GM18907 (cell line): Measurements from ENCODE around the gene BATF.

Experiments
- ATAC-seq: cut with Tn5 transposase; IDR thresholded peaks from one replicate; pipeline ENCODE4 v1.9.1; 2021; ENCODE audit warnings: mild to moderate bottlenecking, moderate library complexity; ENCODE audit not compliant: unreplicated experiment

The BATF gene

DNA sequence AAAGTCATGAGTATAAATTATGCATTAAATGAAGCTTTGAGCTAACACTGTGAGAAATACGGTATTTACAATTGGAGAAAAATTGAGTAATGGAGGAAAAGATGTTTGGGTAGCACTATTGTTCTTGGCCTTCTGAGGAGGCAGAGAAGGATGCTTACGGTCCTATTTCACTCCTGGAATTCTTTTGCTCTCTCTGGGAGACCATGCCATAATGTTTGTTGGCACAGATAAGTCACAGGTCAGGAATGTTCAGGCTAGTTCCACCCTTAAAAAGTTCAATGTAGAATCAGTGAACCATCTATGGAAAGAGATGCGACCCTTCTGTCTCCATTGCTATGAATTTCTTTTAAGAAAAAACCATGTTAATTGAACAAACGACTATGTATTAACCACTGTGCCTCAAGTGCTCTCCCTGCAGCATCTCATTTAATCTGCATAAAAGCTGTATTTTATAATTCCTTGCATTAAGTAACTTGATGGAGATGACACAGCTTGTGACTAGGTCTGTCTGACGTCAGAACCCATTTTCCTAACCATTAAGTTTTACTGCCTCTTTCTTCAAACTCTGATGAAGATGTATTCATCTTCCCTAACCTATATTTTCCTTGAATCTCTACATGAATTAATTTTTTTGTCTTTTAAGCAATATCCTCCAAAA, 9.5 kb downstream of the BATF start:
- ATAC-seq = no peak

DNA sequence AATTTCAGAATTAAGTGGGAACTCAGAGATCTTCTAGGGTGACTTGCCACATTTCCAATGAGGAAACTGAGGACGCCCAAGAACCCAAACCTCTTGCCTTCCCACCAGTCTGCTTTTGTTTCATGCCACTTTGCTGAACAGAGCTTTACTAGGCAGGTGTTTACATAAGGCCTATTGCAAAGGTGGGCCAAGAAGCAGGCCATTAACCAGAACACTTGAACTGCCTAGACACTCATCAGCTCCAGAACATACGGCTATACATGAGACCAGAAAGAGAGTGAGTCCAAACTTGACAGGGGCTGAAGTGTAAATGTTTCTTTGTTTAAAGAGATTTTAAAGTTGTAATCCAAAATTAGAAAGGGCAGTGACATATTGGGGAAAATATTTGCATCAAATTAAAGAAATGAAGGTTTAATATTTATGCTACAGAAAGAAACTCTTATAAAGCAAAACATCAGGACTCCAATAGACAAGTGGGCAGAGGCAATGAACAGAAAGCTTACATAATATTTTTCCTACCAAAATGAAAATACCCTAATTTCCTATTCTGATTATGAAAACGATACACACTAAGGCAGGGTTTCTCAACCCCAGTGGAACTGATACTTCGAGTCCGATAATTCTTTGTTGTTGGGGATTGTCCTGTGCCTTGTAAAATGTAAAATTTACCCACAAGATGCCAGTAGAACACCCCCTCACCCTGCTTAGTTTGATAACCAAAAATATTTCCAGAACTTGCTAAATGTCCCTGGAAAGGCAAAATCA, 11.7 kb downstream of the BATF start:
- no peak for ATAC-seq

DNA sequence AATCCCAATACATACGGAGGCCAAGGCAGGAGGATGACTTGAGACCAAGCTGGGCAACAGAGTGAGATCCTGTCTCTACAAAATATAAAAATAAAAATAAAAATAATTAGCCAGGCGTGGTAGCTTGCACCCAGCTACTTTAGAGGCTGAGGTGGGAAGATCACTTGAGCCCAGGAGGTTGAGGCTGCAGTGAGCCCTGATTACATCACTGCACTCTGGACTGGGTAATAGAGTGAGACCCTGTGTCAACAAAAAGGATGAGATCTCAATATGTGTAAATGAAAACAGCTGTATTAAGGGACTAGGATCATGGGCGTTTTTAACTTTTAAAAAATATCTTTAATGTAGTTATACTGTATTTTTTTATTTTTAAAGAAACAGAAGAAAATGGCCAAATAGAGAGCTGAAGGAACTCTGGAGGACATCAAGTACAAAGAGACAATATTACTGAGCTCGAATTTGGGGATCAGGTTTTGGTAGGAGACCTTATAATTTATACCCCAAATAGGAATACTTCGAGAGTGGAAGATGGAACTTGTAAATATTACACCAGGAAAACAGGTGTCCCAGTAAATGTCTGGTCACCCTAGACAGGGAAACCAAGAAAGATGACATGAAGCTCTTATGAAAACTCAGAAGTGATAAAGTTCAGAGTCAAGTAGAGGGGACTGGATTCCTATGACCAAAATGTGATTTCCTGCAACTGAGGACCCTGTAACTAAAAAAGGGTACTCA, 13.1 kb downstream of the BATF start:
- ATAC-seq = no peak

DNA sequence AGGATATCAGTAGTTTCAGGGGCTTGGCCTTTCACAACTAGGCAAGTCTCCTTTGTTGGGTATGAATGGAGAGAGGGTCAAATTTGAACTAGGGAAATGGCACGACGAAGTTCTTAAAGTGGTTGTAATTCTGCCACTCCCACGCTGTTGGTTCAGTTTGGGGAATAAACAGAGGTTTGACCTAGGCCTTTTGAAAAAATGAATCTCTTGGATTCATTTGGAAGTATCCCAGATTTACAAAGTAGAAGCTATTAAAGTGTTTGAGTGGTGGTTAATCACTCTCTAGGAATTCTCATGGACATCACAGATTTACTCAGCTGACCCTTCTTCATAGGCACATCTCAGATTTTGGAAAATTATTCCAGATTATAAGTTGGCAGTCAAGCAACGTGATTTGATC, 14.8 kb downstream of the BATF start:
- ATAC-seq = no peak

- no peak for ATAC-seq
These were observed 16.9 kb downstream of the BATF start for GRCh38 chr14:75539162-75539560.

GRCh38 chr14:75539561-75540478, 17.6 kb downstream of the BATF start:
- ATAC-seq = peak; percentile 52

- no peak for ATAC-seq
These were observed 18.2 kb downstream of the BATF start for GRCh38 chr14:75540479-75540851.

DNA sequence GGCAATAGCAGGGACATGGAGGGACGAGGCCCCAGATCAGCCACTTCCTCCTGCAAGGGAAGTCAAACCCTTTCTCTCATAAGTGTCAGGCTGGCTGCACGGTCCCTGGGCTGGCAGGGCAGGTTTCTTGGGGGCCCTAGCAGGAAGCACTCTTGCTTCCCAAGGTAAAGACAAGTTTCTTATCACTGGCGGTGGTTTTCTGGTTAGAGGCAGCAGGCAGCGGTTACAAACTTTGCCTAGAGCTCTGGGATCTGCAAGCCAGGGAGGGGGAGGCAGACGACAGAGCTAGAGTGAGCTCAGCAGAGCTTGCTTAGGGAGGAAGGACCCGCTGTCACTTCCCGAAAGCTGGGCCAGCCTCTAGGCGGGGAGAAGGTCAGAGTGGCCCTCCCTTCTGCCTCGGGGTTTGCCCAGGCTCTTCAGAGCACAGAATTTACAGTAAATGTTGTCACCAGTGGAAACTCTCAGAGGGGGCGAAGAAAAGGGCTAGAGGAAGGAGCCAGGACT, 20.4 kb downstream of the BATF start:
- peak; percentile 61 for ATAC-seq

DNA sequence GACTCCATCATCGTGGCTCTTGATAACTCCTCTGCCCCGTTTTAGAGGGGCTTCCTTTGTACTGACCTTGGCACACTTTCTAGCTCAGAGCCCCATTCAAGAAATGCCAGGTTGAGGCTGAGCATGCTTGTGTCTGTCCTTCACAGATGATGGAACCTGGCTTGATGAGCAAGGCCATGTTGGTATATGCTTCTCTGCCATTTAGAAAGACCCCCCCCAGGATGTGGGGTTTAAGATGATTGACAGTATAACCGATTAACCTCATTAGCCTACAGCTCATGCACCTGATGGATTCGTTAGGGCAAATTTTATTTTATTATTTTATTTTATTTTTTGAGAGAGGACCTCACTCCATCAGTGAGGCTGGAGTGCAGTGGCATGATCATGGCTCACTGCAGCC, 21.0 kb downstream of the BATF start:
- ATAC-seq = peak; percentile 17

DNA sequence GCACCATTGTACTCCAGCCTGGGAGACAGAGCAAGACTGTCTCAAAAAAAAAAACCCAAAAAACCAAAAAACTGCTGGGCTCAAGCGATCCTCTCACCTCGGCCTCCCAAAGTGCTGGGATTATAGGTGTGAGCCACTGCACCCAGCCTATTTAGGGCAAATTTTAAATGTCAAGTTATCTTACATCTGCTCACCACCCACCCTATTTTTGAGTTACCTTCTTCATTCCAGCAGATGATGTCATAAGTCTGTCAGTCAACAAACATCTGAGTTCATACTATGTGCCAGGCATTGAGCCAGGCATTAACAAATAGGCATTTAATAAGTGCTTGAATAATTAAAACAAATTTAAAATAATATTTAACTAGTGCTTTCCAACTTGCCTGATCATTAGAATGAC, 21.5 kb downstream of the BATF start:
- no peak for ATAC-seq

DNA sequence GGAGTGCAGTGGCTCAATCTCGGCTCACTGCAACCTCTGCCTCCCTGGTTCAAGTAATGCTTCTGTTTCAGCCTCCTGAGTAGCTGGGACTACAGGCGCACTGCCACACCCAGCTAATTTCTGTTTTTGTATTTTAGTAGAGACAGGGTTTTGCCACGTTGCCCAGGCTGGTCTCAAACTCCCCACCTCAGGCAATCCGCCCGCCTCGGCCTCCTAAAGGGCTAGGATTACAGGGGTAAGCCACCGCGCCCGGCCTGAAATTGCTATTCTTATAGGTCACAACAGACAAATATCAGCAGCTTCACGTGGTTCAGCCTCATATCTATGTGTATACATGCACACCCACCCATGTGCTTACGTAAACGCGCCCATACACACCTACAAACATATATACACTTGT, 23.6 kb downstream of the BATF start:
- no peak for ATAC-seq

DNA sequence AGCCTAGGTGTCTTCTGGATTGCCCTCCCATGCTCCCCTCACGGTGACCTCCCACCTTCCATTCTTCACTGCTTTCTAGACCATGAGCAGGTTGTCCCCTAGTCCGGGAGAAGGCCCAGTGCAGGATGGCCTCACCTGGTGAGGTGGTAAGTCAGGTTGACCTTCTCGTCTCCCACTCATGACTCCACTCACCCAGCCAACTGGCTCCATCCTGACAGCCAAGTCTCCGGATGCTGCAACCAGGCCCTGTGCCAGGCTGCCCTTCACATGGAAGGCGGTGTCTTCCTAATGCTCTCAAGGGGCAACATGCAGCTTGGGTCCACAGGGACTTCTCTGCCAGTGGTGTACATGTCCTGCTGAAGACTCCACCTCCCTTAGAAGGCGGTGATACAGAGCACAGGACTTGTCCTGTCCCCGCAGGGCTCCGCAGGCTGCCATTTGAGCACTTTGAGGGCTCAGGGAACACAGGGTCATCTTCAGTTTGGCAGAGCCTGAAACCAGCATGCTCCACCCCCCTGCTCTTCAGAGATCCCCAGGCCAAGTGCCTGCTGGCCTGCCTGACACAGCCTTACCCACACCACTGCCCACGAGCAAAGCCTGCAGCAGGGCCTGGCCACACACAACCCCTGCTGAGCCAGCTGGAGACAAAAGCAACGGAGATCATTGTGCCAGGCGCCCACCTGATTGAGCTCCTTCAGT, 25.4 kb downstream of the BATF start:
- ATAC-seq = no peak

DNA sequence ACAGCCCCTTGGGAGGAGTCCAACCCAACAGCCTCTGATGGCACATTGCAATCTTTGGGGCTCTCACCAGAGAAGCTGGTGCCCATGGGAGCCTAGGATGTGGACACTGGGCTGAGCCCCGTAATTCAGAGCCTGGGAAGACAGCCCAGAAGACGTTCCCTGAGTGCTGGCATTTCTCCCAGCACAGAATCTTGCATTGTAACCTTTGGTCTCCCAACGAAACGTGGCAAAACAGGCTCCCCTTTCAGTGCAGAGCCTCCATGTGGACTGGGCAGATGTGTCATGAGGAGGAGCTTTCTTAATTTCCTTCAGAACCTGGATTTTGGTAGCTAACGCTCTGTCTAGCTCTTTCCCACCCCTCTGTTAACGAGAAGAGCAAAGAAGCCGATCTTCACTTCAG, 26.3 kb downstream of the BATF start:
- no peak for ATAC-seq

DNA sequence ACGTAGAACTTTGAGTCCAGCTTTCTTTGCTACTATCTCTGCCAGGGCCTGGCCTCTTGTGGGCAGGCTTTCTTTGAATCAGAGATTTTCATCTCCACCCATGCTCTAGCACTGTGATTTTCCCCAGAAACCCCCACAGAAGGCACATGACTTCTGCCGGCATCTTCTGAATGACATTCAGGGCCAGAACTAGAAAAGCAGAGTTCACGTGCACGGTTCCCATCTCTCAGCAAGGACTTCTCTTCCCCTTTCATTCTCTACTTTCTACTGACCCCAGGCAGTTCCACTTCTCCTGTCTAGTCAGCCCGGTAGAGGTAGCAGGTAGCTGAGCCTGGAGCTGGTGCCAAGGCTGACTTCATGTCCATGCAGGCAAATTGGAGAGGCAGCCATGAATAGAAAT, 26.9 kb downstream of the BATF start:
- ATAC-seq = peak; percentile 65

DNA sequence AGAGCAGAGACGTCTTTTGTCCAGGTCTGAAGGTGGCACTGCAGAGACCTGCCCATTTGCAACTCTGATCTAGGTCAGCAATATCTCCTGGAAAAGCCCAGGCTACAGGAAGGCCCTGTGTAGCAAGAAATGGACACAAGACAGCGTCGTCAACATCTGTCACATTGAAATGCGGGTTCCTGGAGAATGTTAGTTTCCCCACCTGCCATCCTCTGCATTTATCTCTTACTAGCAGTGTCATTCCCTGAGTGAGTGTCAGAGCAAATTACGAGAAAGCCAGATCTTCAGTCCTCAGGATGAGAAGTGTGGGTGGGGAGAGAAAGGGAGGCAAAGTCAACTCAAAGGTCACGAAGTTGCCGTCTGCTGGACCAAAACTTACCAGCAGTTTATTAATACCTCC, 28.8 kb downstream of the BATF start:
- ATAC-seq = no peak

- ATAC-seq = no peak
These were observed 30.9 kb downstream of the BATF start for GRCh38 chr14:75553157-75553556.

DNA sequence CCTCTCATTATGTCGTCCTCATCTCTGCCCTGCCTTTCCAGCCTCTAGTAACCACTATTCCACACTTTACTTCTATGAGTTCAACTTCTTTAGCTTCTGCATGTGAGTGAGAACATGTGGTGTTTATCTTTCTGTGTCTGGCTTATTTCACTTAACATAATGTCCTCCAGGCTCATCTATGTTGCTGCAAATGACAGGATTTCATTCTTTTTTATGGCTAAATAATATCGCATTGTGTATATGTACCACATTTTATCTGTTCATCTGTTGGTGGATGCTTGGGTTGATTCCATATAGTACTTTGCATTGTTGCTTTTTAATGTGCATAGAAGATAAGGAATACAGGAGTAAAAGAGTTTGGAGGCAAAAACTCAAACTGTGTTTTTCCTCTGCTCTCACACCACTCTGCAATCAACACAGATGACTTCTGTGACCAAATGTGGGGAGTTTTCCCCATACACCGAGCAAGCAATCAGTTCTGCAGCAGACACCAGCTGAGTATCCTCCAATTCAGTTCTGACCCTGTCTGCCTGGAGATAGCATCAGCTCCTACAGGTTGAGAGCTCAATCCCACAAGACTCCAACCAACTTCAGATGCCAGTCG, 31.6 kb downstream of the BATF start:
- no peak for ATAC-seq

GRCh38 chr14:75554482-75554881, 32.2 kb downstream of the BATF start:
- no peak for ATAC-seq

- ATAC-seq = no peak
These were observed 36.2 kb downstream of the BATF start for GRCh38 chr14:75558440-75558839.

DNA sequence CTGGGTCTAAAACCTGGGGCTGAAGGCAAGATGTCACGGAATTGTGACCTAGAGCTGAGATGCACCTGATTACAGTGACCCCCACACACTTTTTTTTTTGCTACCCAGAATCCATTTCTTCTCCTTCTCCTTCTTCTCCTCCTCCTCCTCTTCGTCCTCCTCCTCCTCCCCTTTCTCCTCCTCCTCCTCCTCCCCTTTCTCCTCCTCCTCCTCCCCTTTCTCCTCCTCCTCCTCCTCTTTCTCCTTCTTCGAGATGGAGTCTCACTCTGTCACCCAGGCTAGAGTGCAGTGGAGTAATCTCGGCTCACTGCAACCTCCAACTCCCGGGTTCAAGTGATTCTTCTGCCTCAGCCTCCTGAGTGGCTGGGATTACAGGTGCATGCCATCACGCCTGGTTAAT, 36.8 kb downstream of the BATF start:
- no peak for ATAC-seq
